K562 (cell line): ENCODE measurements around the gene EIF5. TPM values are rescaled to one million over a fixed set of nuclear protein-coding genes. Genes with fewer than 3 reads are reported as not detected.

Experiments used
- BRD9 ChIP-seq: fragments of 450-650 bp; IDR thresholded peaks from 2 replicates; pipeline ENCODE4 v1.6.1; 2018; ENCODE audit warnings: low read depth; ENCODE audit not compliant: partially characterized antibody
- CHCHD3 ChIP-seq: fragments of 250-450 bp; sonication (Bioruptor Pico); IDR thresholded peaks from 2 replicates; pipeline ENCODE4 v2.1.2; 2022; ENCODE audit warnings: mild to moderate bottlenecking
- EHMT2 ChIP-seq: fragments of 450-650 bp; IDR thresholded peaks from 2 replicates; pipeline ENCODE4 v1.6.1; 2018; ENCODE audit warnings: antibody characterized with exemption
- ELF1 ChIP-seq: fragments of 200-800 bp; sonication (Bioruptor generic); IDR thresholded peaks from 2 replicates; pipeline ENCODE4 v1.6.1; 2016; ENCODE audit warnings: missing genetic modification characterization, missing compliant biosample characterization
- HEY1 ChIP-seq: fragments of 250-450 bp; sonication (Bioruptor Pico); IDR thresholded peaks from 2 replicates; pipeline ENCODE4 v1.5.0; 2020; ENCODE audit warnings: mild to moderate bottlenecking, moderate library complexity, borderline replicate concordance
- MTA2 ChIP-seq: fragments of 450-650 bp; IDR thresholded peaks from 2 replicates; pipeline ENCODE4 v1.6.1; 2016; ENCODE audit warnings: low read depth
- PRMT5 ChIP-seq: sonication (generic); formaldehyde crosslinking; IDR thresholded peaks from 2 replicates; pipeline ENCODE4 v1.5.0; 2020; ENCODE audit warnings: missing genetic modification reagents
- PTBP1 ChIP-seq: fragments of 200-400 bp; formaldehyde crosslinking; IDR thresholded peaks from 2 replicates; pipeline ENCODE4 v1.6.1; 2017; ENCODE audit warnings: low read depth, low read length
- RBFOX2 ChIP-seq: fragments of 200-400 bp; formaldehyde crosslinking; IDR thresholded peaks from 2 replicates; pipeline ENCODE4 v1.6.1; 2017; ENCODE audit warnings: low read depth, mild to moderate bottlenecking, low read length, moderate library complexity
- RBM39 ChIP-seq: fragments of 200-400 bp; formaldehyde crosslinking; optimal IDR thresholded peaks from 2 replicates; pipeline ENCODE3; 2018; ENCODE audit warnings: low read depth, low read length
- SP1 ChIP-seq: sonication (generic); formaldehyde crosslinking; IDR thresholded peaks from 2 replicates; pipeline ENCODE4 v1.8.1; 2022; ENCODE audit warnings: mild to moderate bottlenecking, missing genetic modification reagents
- SRF ChIP-seq, 2 experiments: fragments of 250-450, 450-650 bp in 1 of 2; sonication (Bioruptor Pico) in 1 of 2; sonication (generic) in 1 of 2; formaldehyde crosslinking; IDR thresholded peaks; 2 replicates each; pipeline versions ENCODE4 v1.5.0 to v1.5.1; 2020 to 2022; ENCODE audit warnings: mild to moderate bottlenecking in 1 of 2, missing genetic modification reagents in 1 of 2
- ZBTB5 ChIP-seq: fragments of 450-650 bp; IDR thresholded peaks from 2 replicates; pipeline ENCODE4 v1.6.1; 2017; ENCODE audit warnings: antibody characterized with exemption
- ZFPM2 ChIP-seq: fragments of 250-450 bp; sonication (Bioruptor Pico); IDR thresholded peaks from 2 replicates; pipeline ENCODE4 v1.5.1; 2022; ENCODE audit warnings: mild to moderate bottlenecking
- ZNF134 ChIP-seq: fragments of 250-450 bp; sonication (Bioruptor Pico); conservative IDR thresholded peaks from 2 replicates; pipeline ENCODE4 v1.4.0; 2020
- ZNF384 ChIP-seq: IDR thresholded peaks from 2 replicates; pipeline ENCODE4 v1.6.1; 2012; ENCODE audit warnings: low read depth, low read length, improper control_type of control experiment
- ZNF431 ChIP-seq: sonication (generic); formaldehyde crosslinking; IDR thresholded peaks from 2 replicates; pipeline ENCODE4 v1.8.0; 2022; ENCODE audit warnings: mild to moderate bottlenecking, missing genetic modification reagents
- polyA plus RNA-seq, 8 experiments: library from polyadenylated mRNA; depleted of rRNA in 4 of 8; stranded (reverse) in 5 of 8; unstranded in 3 of 8; fragments of >200 nt; fragmentation: Nextera tagmentation in 2 of 8; fragmentation: Illumina TruSeq in 1 of 8; extraction: Ambion mirVana in 2 of 8; extraction: Trizol in 1 of 8; gene quantifications; 2 replicates each; pipeline versions ENCODE4 v1.2.1 to v1.2.3, GENCODE V29; 2011 to 2014; ENCODE audit warnings: inconsistent platforms in 1 of 8, missing spikeins in 1 of 8
- total RNA-seq, 7 experiments: library from RNA; depleted of rRNA in 6 of 7; stranded (reverse); fragments of >200 nt in 6 of 7; fragmentation: Illumina TruSeq in 2 of 7; extraction: Trizol in 2 of 7; gene quantifications; 2 replicates each; pipeline versions ENCODE4 v1.2.1 to v1.2.3, GENCODE V29; 2011 to 2021; ENCODE audit warnings: low replicate concordance in 1 of 7
- TF ChIP-seq, protein P1 (sequence below): fragments of 250-450 bp; sonication (Bioruptor Pico); IDR thresholded peaks from 2 replicates; pipeline ENCODE4 v1.5.0; 2021; ENCODE audit warnings: mild to moderate bottlenecking, moderate library complexity
- TF ChIP-seq, protein P2 (sequence below): IDR thresholded peaks from 2 replicates; pipeline ENCODE4 v1.6.1; 2012; ENCODE audit warnings: low read depth, low read length, improper control_type of control experiment, borderline replicate concordance

EIF5 gene
- total and polyA plus RNA-seq, 9 of the 15 experiments (the other 6 are each of a cell fraction or from before 2014, with no cell fraction given): 92.7 to 442 (median 190) TPM

- TF ChIP-seq ELF1 (no peak; the same call in 1 of the 2 replicates), MTA2 (peak; percentile 63), CHCHD3 (CRISPR knock-in tag) (no peak), PTBP1 (no peak), SP1 (no peak), ZBTB5 (no peak), RBFOX2 (peak; percentile 21; the same call in 1 of the 2 replicates), ZNF384 (peak; percentile 6; the same call in 1 of the 2 replicates), ZNF431 (CRISPR knock-in tag) (no peak), EHMT2 (no peak), PRMT5 (no peak), ZFPM2 (CRISPR knock-in tag) (no peak), SRF (CRISPR knock-in tag; IDR thresholded peaks at IDR 0.05) (no peak), HEY1 (CRISPR knock-in tag) (no peak), RBM39 (no peak), BRD9 (no peak), ZNF134 (no peak)
- TF ChIP-seq, protein P1, sequence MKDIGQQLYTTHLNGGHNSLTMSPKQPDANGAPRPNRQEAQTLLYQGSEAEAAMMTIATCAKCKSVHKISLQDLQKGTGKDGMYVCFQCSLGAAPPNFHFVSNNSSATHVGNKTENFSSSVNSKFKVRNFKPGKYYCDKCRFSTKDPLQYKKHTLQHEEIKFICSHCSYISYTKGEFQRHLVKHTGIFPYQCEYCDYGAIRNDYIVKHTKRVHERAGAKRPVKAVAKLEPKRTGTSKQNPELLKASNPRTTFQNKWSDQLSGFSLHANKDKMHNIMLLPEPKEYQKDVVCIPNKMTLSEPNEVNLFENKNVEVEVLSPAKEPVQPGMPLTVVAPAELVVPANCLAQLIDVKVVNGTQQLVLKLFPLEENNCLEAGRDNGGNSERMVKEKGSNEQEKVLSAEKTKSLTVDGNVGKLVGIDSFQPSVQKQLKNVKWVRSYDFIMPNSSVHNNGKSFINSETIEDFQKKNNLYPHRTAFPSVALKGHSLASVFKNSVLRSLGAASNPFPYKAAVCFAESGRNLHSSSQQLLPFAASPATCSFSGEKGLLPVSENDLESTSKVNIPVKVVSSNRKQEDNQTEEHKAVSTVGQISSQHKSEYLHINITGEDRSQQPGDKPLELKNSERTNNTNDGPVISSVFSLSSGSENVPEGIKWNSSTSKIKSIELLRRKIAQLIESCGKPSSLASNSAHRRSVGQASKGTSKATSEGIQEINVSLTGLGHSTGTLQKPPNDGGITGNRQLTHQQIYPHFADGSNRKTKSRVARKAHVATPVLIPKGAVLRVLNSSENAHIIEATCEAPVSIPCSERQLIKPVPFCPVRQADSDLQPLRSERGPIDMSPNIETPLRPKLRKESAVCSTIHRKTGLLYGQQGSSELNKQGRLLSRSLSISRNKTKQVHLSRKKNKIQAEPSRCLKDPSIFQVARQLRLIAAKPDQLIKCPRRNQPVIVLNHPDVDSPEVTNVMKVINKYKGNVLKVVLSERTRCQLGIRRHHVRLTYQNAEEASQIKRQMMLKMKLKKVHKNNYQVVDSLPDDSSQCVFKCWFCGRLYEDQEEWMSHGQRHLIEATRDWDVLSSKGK: no peak
- TF ChIP-seq, protein P2, sequence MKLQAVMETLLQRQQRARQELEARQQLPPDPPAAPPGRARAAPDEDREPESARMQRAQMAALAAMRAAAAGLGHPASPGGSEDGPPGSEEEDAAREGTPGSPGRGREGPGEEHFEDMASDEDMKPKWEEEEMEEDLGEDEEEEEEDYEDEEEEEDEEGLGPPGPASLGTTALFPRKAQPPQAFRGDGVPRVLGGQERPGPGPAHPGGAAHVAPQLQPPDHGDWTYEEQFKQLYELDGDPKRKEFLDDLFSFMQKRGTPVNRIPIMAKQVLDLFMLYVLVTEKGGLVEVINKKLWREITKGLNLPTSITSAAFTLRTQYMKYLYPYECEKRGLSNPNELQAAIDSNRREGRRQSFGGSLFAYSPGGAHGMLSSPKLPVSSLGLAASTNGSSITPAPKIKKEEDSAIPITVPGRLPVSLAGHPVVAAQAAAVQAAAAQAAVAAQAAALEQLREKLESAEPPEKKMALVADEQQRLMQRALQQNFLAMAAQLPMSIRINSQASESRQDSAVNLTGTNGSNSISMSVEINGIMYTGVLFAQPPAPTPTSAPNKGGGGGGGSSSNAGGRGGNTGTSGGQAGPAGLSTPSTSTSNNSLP: no peak
Measured at GRCh38 chr14:103314496-103315277, 19.4 kb upstream of the EIF5 start (continued).
